ENCODE measurements around the gene TM6SF1. TPM values are rescaled to one million over a fixed set of nuclear protein-coding genes. Genes with fewer than 3 reads are reported as not detected.
"Not testable (repeated sequence)": the region's sequence is repeated elsewhere in the genome, so short reads cannot be mapped to it uniquely, and the experiment has no call there.

Gene TM6SF1
- total and polyA plus RNA-seq, 8 donors: 3.2 to 22.9 (median 4.7) TPM

DNA sequence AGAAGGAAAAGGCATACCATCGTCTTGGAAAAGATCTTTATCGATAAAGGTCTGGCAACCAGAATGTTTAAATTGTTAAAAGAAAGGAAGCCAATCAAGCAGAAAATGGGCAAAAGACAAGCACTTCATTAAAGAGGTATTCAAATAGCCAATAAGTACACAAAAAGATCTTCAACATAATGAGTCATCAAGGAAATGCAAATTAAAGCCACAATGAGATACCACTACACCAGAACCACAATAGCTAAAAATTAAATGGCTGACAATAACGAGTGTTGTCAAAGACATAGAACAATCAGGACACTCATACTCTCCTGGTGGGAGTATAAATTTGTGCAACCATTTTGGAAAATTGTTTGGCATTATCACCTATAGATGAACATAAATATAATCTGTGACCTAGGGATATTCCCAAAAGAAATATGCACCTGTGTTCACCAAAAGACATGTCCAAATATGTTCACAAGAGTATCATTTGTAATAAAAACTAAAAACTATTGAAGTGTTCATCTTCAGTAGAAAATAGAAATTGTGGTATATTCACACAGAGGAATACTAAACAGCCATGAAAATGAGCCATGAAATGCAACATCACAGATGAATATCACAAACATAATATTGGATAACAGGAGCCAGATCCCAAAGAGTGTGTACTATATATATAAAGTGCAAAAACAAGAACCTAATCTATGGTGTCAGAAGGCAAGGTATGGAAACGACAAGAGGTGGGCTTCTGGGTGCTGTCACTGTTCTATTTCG lies 26.0 kb upstream of the TM6SF1 start:
- Histone ChIP-seq H3K27me3 (peaks cover 4 to 38% of the 10 kb centered on the region in 2 donors), H3K36me3 (no peaks in the 10 kb centered on the region), H3K4me1 (no peaks in the 10 kb centered on the region), H3K9me3 (no peaks in the 10 kb centered on the region), H3K27ac (no peak overlapping the region), H3K4me3 (no peak overlapping the region)
- intact Hi-C loops (cut with DNase I): no loop called here
- TF ChIP-seq, protein P1, sequence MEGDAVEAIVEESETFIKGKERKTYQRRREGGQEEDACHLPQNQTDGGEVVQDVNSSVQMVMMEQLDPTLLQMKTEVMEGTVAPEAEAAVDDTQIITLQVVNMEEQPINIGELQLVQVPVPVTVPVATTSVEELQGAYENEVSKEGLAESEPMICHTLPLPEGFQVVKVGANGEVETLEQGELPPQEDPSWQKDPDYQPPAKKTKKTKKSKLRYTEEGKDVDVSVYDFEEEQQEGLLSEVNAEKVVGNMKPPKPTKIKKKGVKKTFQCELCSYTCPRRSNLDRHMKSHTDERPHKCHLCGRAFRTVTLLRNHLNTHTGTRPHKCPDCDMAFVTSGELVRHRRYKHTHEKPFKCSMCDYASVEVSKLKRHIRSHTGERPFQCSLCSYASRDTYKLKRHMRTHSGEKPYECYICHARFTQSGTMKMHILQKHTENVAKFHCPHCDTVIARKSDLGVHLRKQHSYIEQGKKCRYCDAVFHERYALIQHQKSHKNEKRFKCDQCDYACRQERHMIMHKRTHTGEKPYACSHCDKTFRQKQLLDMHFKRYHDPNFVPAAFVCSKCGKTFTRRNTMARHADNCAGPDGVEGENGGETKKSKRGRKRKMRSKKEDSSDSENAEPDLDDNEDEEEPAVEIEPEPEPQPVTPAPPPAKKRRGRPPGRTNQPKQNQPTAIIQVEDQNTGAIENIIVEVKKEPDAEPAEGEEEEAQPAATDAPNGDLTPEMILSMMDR (IDR thresholded peaks at IDR 0.05): no peak
- no peak for ATAC-seq
- DNase-seq: no peak

GRCh38 chr15:83082730-83083386 lies 24.6 kb upstream of the TM6SF1 start:
- DNase-seq (no peak), ATAC-seq (no peak)
- H3K4me1 ChIP-seq: no peaks in the 10 kb centered on the region
- intact Hi-C loops (cut with DNase I): no loop called here
- TF ChIP-seq, protein P1 (IDR thresholded peaks at IDR 0.05): no peak
- no peaks in the 10 kb centered on the region for H3K9me3 ChIP-seq
- H3K27me3 ChIP-seq: peaks cover 3 to 27% of the 10 kb centered on the region in 2 donors
- H3K36me3 ChIP-seq: no peaks in the 10 kb centered on the region
- H3K27ac ChIP-seq: no peak overlapping the region
- H3K4me3 ChIP-seq: no peak overlapping the region

GRCh38 chr15:83085461-83085860 lies 22.0 kb upstream of the TM6SF1 start:
- H3K9me3 ChIP-seq; H3K4me3 ChIP-seq; H3K4me1 ChIP-seq; H3K27ac ChIP-seq; intact Hi-C loops (cut with DNase I); DNase-seq; ATAC-seq; H3K27me3 ChIP-seq; H3K36me3 ChIP-seq: not testable (repeated sequence)

DNA sequence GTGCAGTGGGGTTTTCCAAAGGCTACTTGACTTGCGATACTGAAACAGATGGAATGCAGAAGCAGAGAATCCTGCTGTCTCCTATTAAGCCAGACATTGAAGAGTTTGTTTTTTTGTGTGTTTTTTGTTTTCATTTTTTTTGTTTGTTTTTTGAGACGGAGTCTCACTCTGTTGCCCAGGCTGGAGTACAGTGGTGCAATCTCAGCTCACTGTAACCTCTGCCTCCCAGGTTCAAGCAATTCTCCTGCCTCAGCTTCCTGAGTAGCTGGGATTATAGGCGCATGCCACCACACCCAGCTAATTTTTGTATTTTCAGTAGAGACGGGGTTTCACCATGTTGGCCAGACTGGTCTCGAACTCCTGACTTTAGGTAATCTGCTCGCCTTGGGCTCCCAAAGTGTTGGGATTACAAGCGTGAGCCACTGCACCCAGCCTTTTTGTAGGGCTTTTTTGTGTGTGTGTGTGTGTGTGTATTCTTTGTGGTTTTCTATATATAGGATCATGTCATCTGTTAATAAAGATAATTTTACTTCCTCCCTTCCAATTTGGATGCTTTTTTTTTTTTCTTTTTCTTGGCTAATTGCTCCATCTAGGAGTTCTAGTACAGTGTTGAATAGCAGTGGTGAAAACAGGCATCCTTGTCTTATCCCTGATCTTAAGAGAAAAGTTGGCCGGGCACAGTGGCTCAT lies 21.4 kb upstream of the TM6SF1 start:
- H3K4me1 ChIP-seq; H3K4me3 ChIP-seq; ATAC-seq; intact Hi-C loops (cut with DNase I); H3K36me3 ChIP-seq; H3K27ac ChIP-seq; DNase-seq; H3K27me3 ChIP-seq; H3K9me3 ChIP-seq: not testable (repeated sequence)

DNA sequence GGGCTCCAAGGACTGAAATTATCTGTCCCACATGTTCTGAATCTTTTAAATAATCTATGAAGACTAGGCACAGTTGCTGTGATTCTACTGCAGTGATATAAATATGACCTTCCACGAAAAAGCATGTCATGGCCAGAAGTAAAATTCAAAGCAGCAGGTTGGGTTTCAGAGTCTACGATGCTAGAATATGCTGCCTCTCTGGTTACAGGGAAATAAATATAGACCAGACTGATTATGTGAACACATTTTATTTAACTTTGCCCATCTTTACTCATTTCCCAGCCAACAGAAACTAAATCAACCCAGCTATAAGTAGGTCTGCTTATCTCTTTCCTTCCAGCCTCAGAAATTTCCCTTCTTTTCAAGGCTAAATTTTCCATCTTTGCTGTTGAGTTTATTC lies 19.9 kb upstream of the TM6SF1 start:
- no peaks in the 10 kb centered on the region for H3K9me3 ChIP-seq
- DNase-seq (no peak), ATAC-seq (no peak)
- no peak overlapping the region for H3K4me3 ChIP-seq
- intact Hi-C loops (cut with DNase I): no loop called here
- TF ChIP-seq, protein P1 (IDR thresholded peaks at IDR 0.05): no peak
- no peaks in the 10 kb centered on the region for H3K36me3 ChIP-seq
- no peak overlapping the region for H3K27ac ChIP-seq
- H3K4me1 ChIP-seq: peaks cover 0 to 10% of the 10 kb centered on the region in 2 donors
- H3K27me3 ChIP-seq: peaks cover 0 to 3% of the 10 kb centered on the region in 2 donors

DNA sequence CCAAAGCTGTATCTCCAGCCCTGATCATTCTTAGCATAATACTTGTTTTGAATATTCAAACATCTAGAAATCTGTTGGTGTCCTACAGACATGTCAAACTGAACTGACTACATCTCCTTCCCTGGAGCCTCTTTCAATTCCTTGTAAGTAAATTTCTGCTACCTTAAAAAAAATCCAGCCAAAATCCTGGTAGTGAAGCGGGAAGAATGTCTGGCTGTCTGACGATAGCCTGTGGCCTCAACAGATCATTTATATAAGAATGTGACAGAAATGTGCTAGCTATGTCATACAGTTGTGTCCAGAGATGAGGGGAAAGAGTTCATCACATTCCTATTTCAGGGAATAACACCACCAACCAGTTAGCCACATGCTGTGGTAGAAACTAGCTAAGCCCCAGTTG lies 18.6 kb upstream of the TM6SF1 start:
- Histone ChIP-seq H3K36me3 (no peaks in the 10 kb centered on the region), H3K4me1 (peaks cover 0 to 19% of the 10 kb centered on the region in 2 donors), H3K27ac (no peak overlapping the region), H3K27me3 (peaks cover 0 to 3% of the 10 kb centered on the region in 2 donors), H3K9me3 (no peaks in the 10 kb centered on the region), H3K4me3 (no peak overlapping the region)
- TF ChIP-seq, protein P1 (IDR thresholded peaks at IDR 0.05): no peak
- ATAC-seq (no peak), DNase-seq (no peak)
- intact Hi-C loops (cut with DNase I): no loop called here
